BLaER1 treated with 17β-estradiol and CSF1 and Interleukin-3, amounts not matched to agents 10 nM and 100 nM (cell line): ENCODE measurements around the gene SLC23A2.
"Not testable (repeated sequence)": the region's sequence is repeated elsewhere in the genome, so short reads cannot be mapped to it uniquely, and the experiment has no call there.

Source experiments
- H3K27ac ChIP-seq, 11 experiments: shearing (Covaris generic); formaldehyde crosslinking; 2 replicates each; pipeline ENCODE4 v1.8.1; 2022
- H3K27me3 ChIP-seq, 11 experiments: shearing (Covaris generic); formaldehyde crosslinking; 2 replicates each; pipeline ENCODE4 v1.8.1; 2022
- H3K36me3 ChIP-seq, 11 experiments: shearing (Covaris generic); formaldehyde crosslinking; 2 replicates each; pipeline ENCODE4 v1.8.1; 2022
- H3K4me1 ChIP-seq, 10 experiments: shearing (Covaris generic); formaldehyde crosslinking; 2 replicates each; pipeline ENCODE4 v1.8.1; 2022
- H3K4me2 ChIP-seq, 11 experiments: shearing (Covaris generic); formaldehyde crosslinking; 2 replicates each; pipeline ENCODE4 v1.8.1; 2022
- H3K4me3 ChIP-seq, 10 experiments: shearing (Covaris generic); formaldehyde crosslinking; 2 replicates each; pipeline ENCODE4 v1.8.1; 2022
- H3K9ac ChIP-seq, 11 experiments: shearing (Covaris generic); formaldehyde crosslinking; 2 replicates each; pipeline ENCODE4 v1.8.1; 2022
- H3K9me3 ChIP-seq, 11 experiments: shearing (Covaris generic); formaldehyde crosslinking; replicated peaks in 1 of 11; 2 replicates each; pipeline ENCODE4 v1.8.1; 2022
- H4K20me1 ChIP-seq, 11 experiments: shearing (Covaris generic); formaldehyde crosslinking; 2 replicates each; pipeline ENCODE4 v1.8.1; 2022
- Cebpa-rat ChIP-seq, 11 experiments: shearing (Covaris generic); IDR thresholded peaks; 2 replicates each; pipeline ENCODE4 v1.8.1; 2022

SLC23A2 gene

DNA sequence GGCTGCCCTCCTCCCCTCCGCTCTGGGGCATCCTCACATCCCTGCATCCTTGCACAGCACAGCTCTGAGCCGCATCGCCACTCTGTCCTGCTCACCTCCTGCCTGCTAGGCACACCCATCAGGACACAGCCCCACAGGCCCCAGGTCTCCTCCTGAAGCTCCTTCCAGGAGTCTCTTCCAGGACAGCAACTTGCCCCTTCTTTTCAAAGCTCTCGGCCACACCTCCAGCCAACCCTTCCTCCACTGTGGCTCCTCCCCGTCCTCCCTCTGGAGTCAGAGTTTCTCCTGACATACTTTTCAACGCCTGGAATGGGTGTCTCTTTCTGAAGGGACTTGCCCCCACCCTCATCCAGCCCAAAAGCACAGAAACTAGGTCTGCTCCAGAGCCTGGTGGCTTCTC is 77.3 kb downstream of the SLC23A2 start:
- H3K27me3 ChIP-seq, result no peaks in the 10 kb centered on the region
- H3K4me2 ChIP-seq, result no peak overlapping the region
- no peak for TF ChIP-seq Cebpa-rat (IDR thresholded peaks at IDR 0.05)
- H4K20me1 ChIP-seq, result peaks cover 18 to 98% (median 48%) of the 10 kb centered on the region in 11 experiments; a peak in 20 of 22 replicates
- H3K36me3 ChIP-seq, result peaks cover 29 to 92% (median 55%) of the 10 kb centered on the region in 11 experiments
- H3K9me3 ChIP-seq, result no peaks in the 10 kb centered on the region
- H3K9ac ChIP-seq, result 0 out of 22 replicates have a peak overlapping the region, but pooled peaks of 1 of the 11 experiments have one; percentile 0
- peaks cover 0 to 13% (median 3%) of the 10 kb centered on the region in 10 experiments; a peak in 4 of 20 replicates for H3K4me1 ChIP-seq
- H3K4me3 ChIP-seq, result no peak overlapping the region
- no peak overlapping the region for H3K27ac ChIP-seq

DNA sequence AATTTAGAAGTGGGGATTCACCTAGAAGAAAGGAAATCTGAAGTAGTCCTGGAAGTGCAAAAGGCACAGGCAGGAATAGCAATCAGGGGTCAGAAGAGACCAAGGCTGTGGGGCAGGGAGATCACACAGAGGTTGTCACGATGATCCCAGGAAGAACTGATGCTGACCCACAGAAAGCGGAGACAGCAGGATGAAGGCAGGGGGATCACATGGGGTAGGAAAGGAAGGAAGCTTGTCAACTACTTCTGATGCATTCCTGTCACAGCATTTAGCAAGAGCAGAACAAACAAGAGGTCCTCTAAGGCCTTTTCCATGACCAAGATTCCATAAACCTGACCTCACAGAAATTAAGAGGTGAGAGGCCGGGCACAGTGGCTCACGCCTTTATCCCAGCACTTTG is 79.1 kb downstream of the SLC23A2 start:
- H3K4me2 ChIP-seq, result no peak overlapping the region
- no peak overlapping the region for H3K27ac ChIP-seq
- H3K27me3 ChIP-seq, result no peaks in the 10 kb centered on the region
- peaks cover 12 to 88% (median 41%) of the 10 kb centered on the region in 11 experiments; a peak in 20 of 22 replicates for H3K36me3 ChIP-seq
- no peaks in the 10 kb centered on the region for H3K9me3 ChIP-seq
- H3K9ac ChIP-seq, result no peak overlapping the region
- no peak for TF ChIP-seq Cebpa-rat (IDR thresholded peaks at IDR 0.05)
- H3K4me3 ChIP-seq, result no peak overlapping the region
- peaks cover 32 to 98% (median 62%) of the 10 kb centered on the region in 11 experiments; a peak in 21 of 22 replicates for H4K20me1 ChIP-seq
- H3K4me1 ChIP-seq, result peaks cover 6 to 21% (median 13%) of the 10 kb centered on the region in 10 experiments; a peak in 14 of 20 replicates

DNA sequence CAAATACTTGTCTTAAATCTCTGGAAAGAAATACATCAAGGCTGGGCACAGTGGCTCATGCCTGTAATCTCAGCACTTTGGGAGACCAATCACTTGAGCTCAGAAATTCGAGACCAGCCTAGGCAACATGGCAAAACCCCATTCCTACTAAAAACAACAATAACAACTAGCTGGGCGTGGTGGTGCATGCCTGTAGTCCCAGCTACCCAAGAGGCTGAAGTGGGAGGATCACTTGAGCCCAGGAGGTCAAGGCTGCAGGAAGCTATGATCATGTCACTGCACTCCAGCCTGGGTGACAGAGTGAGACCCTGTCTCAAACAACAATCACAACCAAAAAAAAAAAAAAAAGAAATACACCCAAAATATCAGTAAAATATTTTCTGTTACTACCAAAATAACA is 80.0 kb downstream of the SLC23A2 start:
- Histone ChIP-seq H4K20me1 (peaks cover 40 to 98% (median 65%) of the 10 kb centered on the region in 11 experiments; a peak in 21 of 22 replicates), H3K4me1 (peaks cover 2 to 18% (median 12%) of the 10 kb centered on the region in 10 experiments; a peak in 14 of 20 replicates)
- not testable (repeated sequence) for H3K4me2 ChIP-seq

DNA sequence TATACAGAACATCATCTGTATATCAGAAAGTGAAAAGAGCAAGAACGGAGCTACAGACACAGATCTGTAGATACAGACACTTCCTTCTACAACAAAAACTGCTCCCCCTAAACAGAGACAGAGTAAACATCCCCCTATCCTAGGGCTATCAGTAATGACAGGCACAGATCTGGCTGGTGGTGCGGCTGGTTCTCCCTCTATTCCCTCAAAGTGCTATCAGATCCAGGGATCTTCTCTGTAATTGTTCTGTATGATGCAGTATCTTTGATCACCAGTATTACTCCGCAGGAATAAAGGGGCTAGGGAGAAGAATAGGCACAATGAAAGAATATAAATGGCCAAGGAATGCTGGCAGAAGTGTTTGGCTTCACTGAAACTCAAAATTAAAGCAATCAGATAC is 80.7 kb downstream of the SLC23A2 start:
- no peak overlapping the region for H3K4me2 ChIP-seq
- peaks cover 40 to 98% (median 67%) of the 10 kb centered on the region in 11 experiments; a peak in 21 of 22 replicates for H4K20me1 ChIP-seq
- H3K27ac ChIP-seq, result no peak overlapping the region
- H3K9ac ChIP-seq, result no peak overlapping the region
- TF ChIP-seq Cebpa-rat (IDR thresholded peaks at IDR 0.05), result no peak
- H3K27me3 ChIP-seq, result no peaks in the 10 kb centered on the region
- peaks cover 0 to 17% (median 12%) of the 10 kb centered on the region in 10 experiments; a peak in 11 of 20 replicates for H3K4me1 ChIP-seq
- no peak overlapping the region for H3K4me3 ChIP-seq
- no peaks in the 10 kb centered on the region for H3K9me3 ChIP-seq
- H3K36me3 ChIP-seq, result peaks cover 5 to 87% (median 29%) of the 10 kb centered on the region in 11 experiments; a peak in 20 of 22 replicates

More for the DNA sequence above, 80.0 kb downstream of the SLC23A2 start:
- H3K9ac ChIP-seq, H3K4me3 ChIP-seq, H3K27me3 ChIP-seq, H3K27ac ChIP-seq, H3K9me3 ChIP-seq: not testable (repeated sequence)
- H3K36me3 ChIP-seq, result peaks cover 5 to 89% (median 35%) of the 10 kb centered on the region in 11 experiments; a peak in 20 of 22 replicates

DNA sequence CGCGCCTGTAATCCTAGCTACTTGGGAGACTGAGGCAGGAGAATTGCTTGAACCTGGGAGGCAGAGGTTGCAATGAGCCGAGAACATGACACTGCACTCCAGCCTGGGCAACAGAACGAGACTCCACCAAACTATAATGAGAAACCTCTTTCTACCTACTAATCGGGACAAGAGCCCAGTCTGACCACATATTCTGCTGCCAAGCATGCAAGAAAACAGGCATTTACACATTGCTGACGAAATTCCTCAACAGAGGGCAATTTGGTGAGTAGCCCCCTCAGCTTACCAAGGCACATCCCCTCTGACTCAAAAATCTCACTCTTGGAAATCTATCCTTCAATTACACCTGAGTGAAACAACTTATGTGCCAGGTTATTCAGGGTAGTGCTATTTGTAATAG is 81.2 kb downstream of the SLC23A2 start:
- TF ChIP-seq Cebpa-rat (IDR thresholded peaks at IDR 0.05), result no peak
- Histone ChIP-seq H3K4me2 (no peak overlapping the region), H3K9ac (no peak overlapping the region), H3K27ac (no peak overlapping the region), H3K4me3 (no peak overlapping the region), H3K27me3 (no peaks in the 10 kb centered on the region), H3K9me3 (no peaks in the 10 kb centered on the region), H3K4me1 (peaks cover 0 to 17% (median 12%) of the 10 kb centered on the region in 10 experiments; a peak in 11 of 20 replicates), H4K20me1 (peaks cover 40 to 98% (median 68%) of the 10 kb centered on the region in 11 experiments; a peak in 21 of 22 replicates), H3K36me3 (peaks cover 5 to 82% (median 27%) of the 10 kb centered on the region in 11 experiments; a peak in 20 of 22 replicates)

DNA sequence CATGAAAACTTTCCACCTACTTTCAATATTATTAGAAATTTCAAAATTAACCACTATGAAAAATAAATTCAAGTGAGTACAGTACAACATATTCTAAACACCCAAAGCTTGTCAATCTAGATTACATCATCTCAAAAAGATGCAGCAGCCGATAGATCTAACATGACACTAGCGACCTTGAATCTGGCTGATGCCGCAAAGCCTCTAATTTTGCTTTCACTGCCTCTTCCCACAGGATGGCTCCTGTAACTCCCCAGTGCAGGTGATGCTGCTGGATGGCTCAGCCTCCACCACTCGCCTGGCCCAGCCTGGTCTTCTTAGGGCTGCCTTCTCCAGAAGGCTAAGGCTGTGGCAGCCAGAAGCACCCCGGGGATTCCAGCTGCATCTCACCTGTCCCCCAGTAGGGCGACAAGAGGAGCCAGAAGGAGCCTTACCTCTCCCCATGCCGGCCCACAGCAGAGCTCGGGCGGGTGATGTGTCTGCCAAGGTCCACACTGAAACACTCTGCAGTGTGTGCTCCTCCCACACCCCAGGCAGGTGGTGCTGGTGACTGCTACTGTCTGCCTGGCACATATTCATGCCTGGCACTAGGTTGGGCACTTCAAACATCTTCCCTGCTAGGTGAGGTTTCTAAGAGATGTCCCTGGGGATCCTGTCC is 82.1 kb downstream of the SLC23A2 start:
- H3K9ac ChIP-seq, result no peak overlapping the region
- no peak for TF ChIP-seq Cebpa-rat (IDR thresholded peaks at IDR 0.05)
- no peak overlapping the region for H3K27ac ChIP-seq
- peaks cover 39 to 98% (median 60%) of the 10 kb centered on the region in 11 experiments; a peak in 21 of 22 replicates for H4K20me1 ChIP-seq
- H3K4me1 ChIP-seq, result peaks cover 0 to 17% (median 12%) of the 10 kb centered on the region in 10 experiments; a peak in 11 of 20 replicates
- no peak overlapping the region for H3K4me3 ChIP-seq
- peaks cover 5 to 81% (median 25%) of the 10 kb centered on the region in 11 experiments; a peak in 20 of 22 replicates for H3K36me3 ChIP-seq
- H3K4me2 ChIP-seq, result no peak overlapping the region
- H3K9me3 ChIP-seq, result no peaks in the 10 kb centered on the region
- H3K27me3 ChIP-seq, result no peaks in the 10 kb centered on the region

DNA sequence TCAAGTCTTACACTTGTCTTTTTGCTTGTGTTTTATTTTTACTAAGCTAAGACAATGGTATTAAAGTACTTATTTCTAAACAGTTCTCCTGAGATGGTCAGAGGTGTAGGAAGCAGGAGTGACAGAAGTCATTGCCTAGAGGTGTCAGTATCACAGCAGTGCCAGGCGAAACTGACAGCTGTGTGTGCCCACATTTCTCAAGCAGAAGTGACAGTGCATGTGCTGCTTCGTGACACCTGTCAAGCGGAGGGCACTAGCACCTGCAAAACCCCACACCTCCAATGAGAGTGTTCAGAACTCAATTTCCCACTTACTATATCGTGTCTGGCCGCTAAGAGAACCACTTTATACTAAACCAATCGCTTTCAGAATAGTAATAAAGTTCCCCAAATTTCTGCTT is 82.8 kb downstream of the SLC23A2 start:
- Histone ChIP-seq H3K9me3 (no peaks in the 10 kb centered on the region), H3K27me3 (no peaks in the 10 kb centered on the region), H4K20me1 (peaks cover 34 to 98% (median 53%) of the 10 kb centered on the region in 11 experiments; a peak in 20 of 22 replicates), H3K4me1 (peaks cover 0 to 17% (median 12%) of the 10 kb centered on the region in 10 experiments; a peak in 11 of 20 replicates), H3K27ac (no peak overlapping the region), H3K4me2 (no peak overlapping the region), H3K4me3 (no peak overlapping the region), H3K9ac (0 out of 22 replicates have a peak overlapping the region, but pooled peaks of 1 of the 11 experiments have one; percentile 7), H3K36me3 (peaks cover 5 to 81% (median 29%) of the 10 kb centered on the region in 11 experiments; a peak in 21 of 22 replicates)
- no peak for TF ChIP-seq Cebpa-rat (IDR thresholded peaks at IDR 0.05)

DNA sequence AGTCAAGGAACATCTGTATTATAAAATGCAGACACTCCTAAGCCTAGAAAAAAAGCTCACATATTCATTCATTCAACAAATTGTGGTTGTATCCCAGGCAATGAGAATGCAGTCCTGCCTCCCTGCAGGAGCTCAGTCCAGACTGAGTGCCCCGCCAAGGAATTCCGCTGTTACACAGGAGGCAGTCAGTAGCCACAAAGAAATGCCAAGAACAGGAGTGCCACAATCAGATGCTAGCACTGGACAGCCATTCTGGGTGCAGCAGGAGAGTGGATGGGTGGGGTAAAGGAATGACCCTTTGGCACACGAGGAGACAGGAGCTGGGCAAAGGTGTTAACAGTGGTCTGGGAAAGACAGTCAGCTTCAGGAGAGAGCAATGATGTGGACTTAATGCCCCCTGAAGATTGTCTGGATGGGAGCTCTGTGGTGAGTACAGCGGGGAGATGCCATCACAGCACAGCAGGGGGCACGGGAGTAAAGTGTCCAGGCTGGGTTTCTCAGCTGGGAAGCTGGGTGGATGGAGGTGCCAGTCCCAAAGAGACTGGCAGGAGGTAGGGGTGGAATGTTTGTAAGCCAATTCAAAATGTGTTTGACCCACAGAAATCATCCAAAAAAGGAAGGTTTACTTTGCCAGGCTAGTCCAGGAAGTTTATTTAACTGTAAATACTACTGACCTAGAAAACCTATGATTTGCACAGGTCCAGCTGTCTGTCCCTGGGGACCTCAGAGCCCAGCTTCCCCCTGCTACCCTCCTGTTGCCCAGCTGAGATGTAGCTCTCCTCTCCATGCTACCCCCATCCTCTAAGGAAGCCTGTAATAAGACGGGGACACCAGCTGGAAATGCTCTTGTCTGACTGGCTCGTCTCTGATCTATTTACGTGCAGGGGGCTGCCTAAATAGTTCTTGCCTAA is 84.1 kb downstream of the SLC23A2 start:
- Histone ChIP-seq H3K9ac (peak overlapping the region in 1 of 11 experiments; percentile 41; a peak in 1 of 22 replicates), H3K27me3 (no peaks in the 10 kb centered on the region), H3K27ac (no peak overlapping the region), H3K4me3 (no peak overlapping the region), H3K36me3 (peaks cover 16 to 84% (median 41%) of the 10 kb centered on the region in 11 experiments), H3K9me3 (0 out of 22 replicates have a peak, but pooled peaks cover 0 to 5% (median 0%) of the 10 kb centered on the region in 11 experiments), H4K20me1 (peaks cover 34 to 100% (median 53%) of the 10 kb centered on the region in 11 experiments; a peak in 19 of 22 replicates), H3K4me2 (peak overlapping the region in 5 of 11 experiments; percentile 10 to 43 (median 25); a peak in 5 of 22 replicates), H3K4me1 (peaks cover 0 to 17% (median 12%) of the 10 kb centered on the region in 10 experiments; a peak in 11 of 20 replicates)
- TF ChIP-seq Cebpa-rat (IDR thresholded peaks at IDR 0.05), result no peak
